ENCODE data around the gene DDHD1. TPM values are rescaled to one million over a fixed set of nuclear protein-coding genes. Genes with fewer than 3 reads are reported as not detected.
A peak's percentile ranks its signal among the peaks of the same experiment; 100 is the strongest.

The DDHD1 gene
- total and polyA plus RNA-seq, 2 experiments from 2014 or later, result 15.2 to 25.9 TPM

DNA sequence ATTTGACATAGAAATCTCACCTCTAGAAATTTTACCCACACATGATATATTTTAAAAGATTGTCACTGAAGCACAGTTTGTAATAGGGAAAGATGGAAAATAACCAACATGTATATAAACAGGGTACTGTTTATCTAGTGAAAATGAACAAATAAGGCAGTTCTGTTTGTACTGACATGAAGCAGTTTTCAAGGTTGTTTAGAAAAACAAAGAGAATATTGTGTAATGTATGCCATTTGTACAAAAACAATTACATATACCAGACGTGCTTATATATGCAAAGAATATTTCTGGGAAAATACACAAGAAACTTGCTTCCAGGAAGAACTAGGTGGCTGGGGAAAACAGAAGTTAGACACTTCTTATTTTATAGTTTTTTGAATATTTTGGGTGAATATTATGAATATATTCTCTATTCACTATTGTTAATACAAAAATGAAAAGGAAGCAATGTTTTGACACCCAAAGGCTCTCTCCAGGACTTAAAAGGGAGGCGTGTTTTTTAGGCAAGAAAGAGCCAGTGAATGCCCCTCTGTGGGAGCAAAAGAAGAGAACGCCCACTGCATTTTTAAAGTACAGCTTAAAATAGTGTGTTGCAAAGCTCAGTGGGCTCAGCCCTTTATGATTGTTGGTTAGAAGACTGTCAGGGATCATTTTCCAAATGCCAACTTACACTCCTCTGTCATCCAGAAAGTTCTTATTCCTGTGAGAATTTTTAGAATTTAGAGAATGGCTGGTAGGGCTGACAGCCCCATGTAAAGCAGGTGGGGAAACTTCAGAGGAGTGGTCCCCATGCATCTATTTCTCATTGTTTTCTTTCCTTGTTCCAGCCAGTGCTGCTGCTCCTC, 142.7 kb downstream of the DDHD1 start:
- Histone ChIP-seq H3K36me3 (no peaks in the 10 kb centered on the region), H3K27ac (no peak overlapping the region), H3K4me1 (ENCODE audit: low read depth) (peaks cover 4% of the 10 kb centered on the region), H3K27me3 (no peaks in the 10 kb centered on the region), H3K4me3 (no peak overlapping the region), H3K9me3 (ENCODE audit: low read depth) (no peaks in the 10 kb centered on the region)
- TF ChIP-seq CTCF (IDR thresholded peaks at IDR 0.05; ENCODE audit: low read depth, low read length), result no peak
- no peak for DNase-seq (ENCODE audit: low read depth in 1 of 2, low spot score in 1 of 2)

- Histone ChIP-seq H3K4me3 (no peak overlapping the region), H3K27ac (no peak overlapping the region), H3K27me3 (no peaks in the 10 kb centered on the region), H3K4me1 (ENCODE audit: low read depth) (peaks cover 4% of the 10 kb centered on the region), H3K36me3 (no peaks in the 10 kb centered on the region), H3K9me3 (ENCODE audit: low read depth) (no peaks in the 10 kb centered on the region)
- no peak for TF ChIP-seq CTCF (IDR thresholded peaks at IDR 0.05; ENCODE audit: low read depth, low read length)
- DNase-seq (ENCODE audit: low read depth in 1 of 2, low spot score in 1 of 2), result peak in 1 of 2 donors; percentile 27
These were observed 146.1 kb downstream of the DDHD1 start for GRCh38 chr14:53006931-53007562.

GRCh38 chr14:53004976-53005375, 148.1 kb downstream of the DDHD1 start:
- Histone ChIP-seq H3K36me3 (no peaks in the 10 kb centered on the region), H3K4me1 (ENCODE audit: low read depth) (no peaks in the 10 kb centered on the region), H3K27ac (no peak overlapping the region), H3K4me3 (no peak overlapping the region), H3K9me3 (ENCODE audit: low read depth) (no peaks in the 10 kb centered on the region), H3K27me3 (no peaks in the 10 kb centered on the region)
- DNase-seq (ENCODE audit: low read depth in 1 of 2, low spot score in 1 of 2), result peak in 1 of 2 donors; percentile 41
- no peak for TF ChIP-seq CTCF (IDR thresholded peaks at IDR 0.05; ENCODE audit: low read depth, low read length)

- H3K9me3 ChIP-seq (ENCODE audit: low read depth), result no peaks in the 10 kb centered on the region
- no peak for TF ChIP-seq CTCF (IDR thresholded peaks at IDR 0.05; ENCODE audit: low read depth, low read length)
- H3K4me1 ChIP-seq (ENCODE audit: low read depth), result no peaks in the 10 kb centered on the region
- H3K27me3 ChIP-seq, result no peaks in the 10 kb centered on the region
- no peak overlapping the region for H3K27ac ChIP-seq
- H3K4me3 ChIP-seq, result no peak overlapping the region
- no peak for DNase-seq (ENCODE audit: low read depth in 1 of 2, low spot score in 1 of 2)
- H3K36me3 ChIP-seq, result no peaks in the 10 kb centered on the region
These were observed 149.3 kb downstream of the DDHD1 start for GRCh38 chr14:53003776-53004175.

DNA sequence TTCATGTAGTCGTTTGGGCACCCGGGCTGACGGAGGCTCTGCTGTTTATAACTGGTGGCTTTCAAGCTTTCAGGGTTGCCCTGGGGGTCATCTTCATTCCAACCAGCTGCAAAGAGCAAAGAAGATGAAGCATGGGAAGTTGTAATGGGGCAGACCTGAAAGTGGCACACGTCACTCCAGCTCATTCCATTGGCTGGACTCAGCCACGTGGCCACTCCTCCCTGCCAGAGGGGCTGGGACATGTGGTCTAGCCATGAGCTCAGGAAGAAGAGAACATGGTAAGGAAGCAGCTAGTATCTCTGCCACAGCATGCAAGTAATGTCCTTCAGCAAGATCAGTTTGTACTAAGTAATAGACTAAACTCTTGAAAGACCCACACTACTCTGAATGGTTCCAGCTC, 150.5 kb downstream of the DDHD1 start:
- Histone ChIP-seq H3K9me3 (ENCODE audit: low read depth) (no peaks in the 10 kb centered on the region), H3K27me3 (no peaks in the 10 kb centered on the region), H3K4me3 (no peak overlapping the region), H3K27ac (no peak overlapping the region), H3K4me1 (ENCODE audit: low read depth) (no peaks in the 10 kb centered on the region), H3K36me3 (no peaks in the 10 kb centered on the region)
- DNase-seq (ENCODE audit: low read depth in 1 of 2, low spot score in 1 of 2), result no peak
- no peak for TF ChIP-seq CTCF (IDR thresholded peaks at IDR 0.05; ENCODE audit: low read depth, low read length)
